Measurements from ENCODE around the gene ATXN10.

Gene ATXN10

GRCh38 chr22:45775062-45775461 is 103.4 kb downstream of the ATXN10 start:
- no peaks in the 10 kb centered on the region for H3K9me3 ChIP-seq (ENCODE audit: control insufficient read depth, insufficient read depth, low read length)
- H3K27me3 ChIP-seq (ENCODE audit: control insufficient read depth, insufficient read depth, low read length) = no peaks in the 10 kb centered on the region
- no peak overlapping the region for H3K9ac ChIP-seq (ENCODE audit: low read depth, low read length)
- H3K4me3 ChIP-seq (ENCODE audit: low read depth, low read length) = no peak overlapping the region
- no peak overlapping the region for H3K27ac ChIP-seq (ENCODE audit: low read depth, low read length)
- peaks cover 4% of the 10 kb centered on the region; the same call in 1 of the 2 replicates for H3K36me3 ChIP-seq (ENCODE audit: control insufficient read depth, insufficient read depth, low read length)
- peaks cover 15% of the 10 kb centered on the region for H3K4me1 ChIP-seq (ENCODE audit: control insufficient read depth, insufficient read depth, low read length)

- peaks cover 15% of the 10 kb centered on the region for H3K4me1 ChIP-seq (ENCODE audit: control insufficient read depth, insufficient read depth, low read length)
- no peak overlapping the region for H3K27ac ChIP-seq (ENCODE audit: low read depth, low read length)
- no peaks in the 10 kb centered on the region for H3K27me3 ChIP-seq (ENCODE audit: control insufficient read depth, insufficient read depth, low read length)
- H3K9me3 ChIP-seq (ENCODE audit: control insufficient read depth, insufficient read depth, low read length) = no peaks in the 10 kb centered on the region
- peaks cover 2% of the 10 kb centered on the region; the same call in 1 of the 2 replicates for H3K36me3 ChIP-seq (ENCODE audit: control insufficient read depth, insufficient read depth, low read length)
- no peak overlapping the region for H3K4me3 ChIP-seq (ENCODE audit: low read depth, low read length)
- no peak overlapping the region for H3K9ac ChIP-seq (ENCODE audit: low read depth, low read length)
These were observed 104.1 kb downstream of the ATXN10 start for GRCh38 chr22:45775569-45776312.

GRCh38 chr22:45776313-45776585 is 104.6 kb downstream of the ATXN10 start:
- no peak overlapping the region for H3K9ac ChIP-seq (ENCODE audit: low read depth, low read length)
- no peaks in the 10 kb centered on the region for H3K9me3 ChIP-seq (ENCODE audit: control insufficient read depth, insufficient read depth, low read length)
- H3K4me1 ChIP-seq (ENCODE audit: control insufficient read depth, insufficient read depth, low read length) = peaks cover 15% of the 10 kb centered on the region
- no peak overlapping the region for H3K27ac ChIP-seq (ENCODE audit: low read depth, low read length)
- H3K27me3 ChIP-seq (ENCODE audit: control insufficient read depth, insufficient read depth, low read length) = no peaks in the 10 kb centered on the region
- H3K36me3 ChIP-seq (ENCODE audit: control insufficient read depth, insufficient read depth, low read length) = no peaks in the 10 kb centered on the region
- no peak overlapping the region for H3K4me3 ChIP-seq (ENCODE audit: low read depth, low read length)

- no peaks in the 10 kb centered on the region for H3K36me3 ChIP-seq (ENCODE audit: control insufficient read depth, insufficient read depth, low read length)
- H3K9me3 ChIP-seq (ENCODE audit: control insufficient read depth, insufficient read depth, low read length) = no peaks in the 10 kb centered on the region
- no peak overlapping the region for H3K4me3 ChIP-seq (ENCODE audit: low read depth, low read length)
- H3K27me3 ChIP-seq (ENCODE audit: control insufficient read depth, insufficient read depth, low read length) = no peaks in the 10 kb centered on the region
- no peak overlapping the region for H3K9ac ChIP-seq (ENCODE audit: low read depth, low read length)
- H3K4me1 ChIP-seq (ENCODE audit: control insufficient read depth, insufficient read depth, low read length) = peaks cover 11% of the 10 kb centered on the region
- no peak overlapping the region for H3K27ac ChIP-seq (ENCODE audit: low read depth, low read length)
These were observed 105.6 kb downstream of the ATXN10 start for GRCh38 chr22:45777046-45777851.

- Histone ChIP-seq H3K9ac (ENCODE audit: low read depth, low read length) (no peak overlapping the region), H3K27me3 (ENCODE audit: control insufficient read depth, insufficient read depth, low read length) (no peaks in the 10 kb centered on the region), H3K9me3 (ENCODE audit: control insufficient read depth, insufficient read depth, low read length) (no peaks in the 10 kb centered on the region), H3K4me1 (ENCODE audit: control insufficient read depth, insufficient read depth, low read length) (peaks cover 4% of the 10 kb centered on the region; the same call in 1 of the 2 replicates), H3K36me3 (ENCODE audit: control insufficient read depth, insufficient read depth, low read length) (no peaks in the 10 kb centered on the region), H3K4me3 (ENCODE audit: low read depth, low read length) (no peak overlapping the region), H3K27ac (ENCODE audit: low read depth, low read length) (no peak overlapping the region)
These were observed 106.3 kb downstream of the ATXN10 start for GRCh38 chr22:45777852-45778375.

GRCh38 chr22:45781459-45781858 is 109.8 kb downstream of the ATXN10 start:
- Histone ChIP-seq H3K4me1 (ENCODE audit: control insufficient read depth, insufficient read depth, low read length) (0 out of 2 replicates have a peak, but pooled peaks cover 3% of the 10 kb centered on the region), H3K36me3 (ENCODE audit: control insufficient read depth, insufficient read depth, low read length) (no peaks in the 10 kb centered on the region), H3K27ac (ENCODE audit: low read depth, low read length) (no peak overlapping the region), H3K4me3 (ENCODE audit: low read depth, low read length) (no peak overlapping the region), H3K27me3 (ENCODE audit: control insufficient read depth, insufficient read depth, low read length) (no peaks in the 10 kb centered on the region), H3K9ac (ENCODE audit: low read depth, low read length) (no peak overlapping the region), H3K9me3 (ENCODE audit: control insufficient read depth, insufficient read depth, low read length) (no peaks in the 10 kb centered on the region)

GRCh38 chr22:45781966-45782365 is 110.3 kb downstream of the ATXN10 start:
- Histone ChIP-seq H3K9ac (ENCODE audit: low read depth, low read length) (no peak overlapping the region), H3K4me1 (ENCODE audit: control insufficient read depth, insufficient read depth, low read length) (0 out of 2 replicates have a peak, but pooled peaks cover 3% of the 10 kb centered on the region), H3K9me3 (ENCODE audit: control insufficient read depth, insufficient read depth, low read length) (no peaks in the 10 kb centered on the region), H3K27ac (ENCODE audit: low read depth, low read length) (no peak overlapping the region), H3K36me3 (ENCODE audit: control insufficient read depth, insufficient read depth, low read length) (no peaks in the 10 kb centered on the region), H3K4me3 (ENCODE audit: low read depth, low read length) (no peak overlapping the region), H3K27me3 (ENCODE audit: control insufficient read depth, insufficient read depth, low read length) (no peaks in the 10 kb centered on the region)

GRCh38 chr22:45783021-45783420 is 111.4 kb downstream of the ATXN10 start:
- Histone ChIP-seq H3K9ac (ENCODE audit: low read depth, low read length) (no peak overlapping the region), H3K27ac (ENCODE audit: low read depth, low read length) (no peak overlapping the region), H3K4me3 (ENCODE audit: low read depth, low read length) (no peak overlapping the region)

GRCh38 chr22:45783690-45784089 is 112.1 kb downstream of the ATXN10 start:
- H3K9ac ChIP-seq (ENCODE audit: low read depth, low read length) = no peak overlapping the region

More at GRCh38 chr22:45783021-45783420, 111.4 kb downstream of the ATXN10 start:
- H3K27me3 ChIP-seq (ENCODE audit: control insufficient read depth, insufficient read depth, low read length) = no peaks in the 10 kb centered on the region
- H3K9me3 ChIP-seq (ENCODE audit: control insufficient read depth, insufficient read depth, low read length) = no peaks in the 10 kb centered on the region
- H3K36me3 ChIP-seq (ENCODE audit: control insufficient read depth, insufficient read depth, low read length) = no peaks in the 10 kb centered on the region
- H3K4me1 ChIP-seq (ENCODE audit: control insufficient read depth, insufficient read depth, low read length) = peaks cover 9% of the 10 kb centered on the region

GRCh38 chr22:45784357-45785277 is 113.0 kb downstream of the ATXN10 start:
- Histone ChIP-seq H3K9ac (ENCODE audit: low read depth, low read length) (no peak overlapping the region), H3K36me3 (ENCODE audit: control insufficient read depth, insufficient read depth, low read length) (no peaks in the 10 kb centered on the region), H3K27me3 (ENCODE audit: control insufficient read depth, insufficient read depth, low read length) (no peaks in the 10 kb centered on the region), H3K4me3 (ENCODE audit: low read depth, low read length) (no peak overlapping the region), H3K9me3 (ENCODE audit: control insufficient read depth, insufficient read depth, low read length) (no peaks in the 10 kb centered on the region), H3K4me1 (ENCODE audit: control insufficient read depth, insufficient read depth, low read length) (peaks cover 12% of the 10 kb centered on the region), H3K27ac (ENCODE audit: low read depth, low read length) (no peak overlapping the region)

More at GRCh38 chr22:45783690-45784089, 112.1 kb downstream of the ATXN10 start:
- no peak overlapping the region for H3K4me3 ChIP-seq (ENCODE audit: low read depth, low read length)
- no peak overlapping the region for H3K27ac ChIP-seq (ENCODE audit: low read depth, low read length)
- no peaks in the 10 kb centered on the region for H3K36me3 ChIP-seq (ENCODE audit: control insufficient read depth, insufficient read depth, low read length)
- H3K4me1 ChIP-seq (ENCODE audit: control insufficient read depth, insufficient read depth, low read length) = peaks cover 12% of the 10 kb centered on the region
- H3K27me3 ChIP-seq (ENCODE audit: control insufficient read depth, insufficient read depth, low read length) = no peaks in the 10 kb centered on the region
- no peaks in the 10 kb centered on the region for H3K9me3 ChIP-seq (ENCODE audit: control insufficient read depth, insufficient read depth, low read length)
